HG03060 (cell line): ENCODE data around the gene OLFML1.

Experiments
- ATAC-seq: cut with Tn5 transposase; IDR thresholded peaks from one replicate; pipeline ENCODE4 v1.9.1; 2021; ENCODE audit warnings: low read depth, moderate number of reproducible peaks; ENCODE audit not compliant: unreplicated experiment

Gene OLFML1

DNA sequence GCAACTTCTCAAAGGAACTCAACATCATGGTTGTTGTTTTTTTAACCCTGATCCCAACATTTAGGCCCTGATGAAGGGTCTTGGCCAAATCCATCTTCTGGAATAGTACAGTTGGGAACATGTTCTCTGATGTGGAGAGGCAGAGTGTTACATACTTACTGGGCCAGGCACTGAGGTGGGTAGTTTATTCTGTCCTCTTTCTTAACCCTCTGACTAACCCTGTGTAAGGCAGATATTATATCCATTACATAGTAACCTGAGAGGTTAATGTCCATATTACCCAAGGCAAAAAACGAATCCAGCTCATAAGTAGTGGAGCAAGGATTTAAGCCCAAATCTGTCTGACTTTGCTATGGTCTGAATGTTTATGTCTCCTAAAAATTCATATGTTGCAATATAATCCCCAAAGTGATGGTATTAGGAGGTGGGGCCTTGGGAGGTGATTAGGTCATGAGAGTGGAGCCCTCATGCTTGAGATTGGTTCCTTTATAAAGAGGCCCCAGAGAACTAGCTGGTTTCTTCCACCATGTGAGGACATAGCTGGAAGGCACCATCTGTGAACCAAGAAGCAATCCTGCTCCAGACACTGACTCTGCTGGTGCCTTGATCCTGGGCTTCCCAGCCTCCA is 44.8 kb downstream of the OLFML1 start:
- ATAC-seq: no peak

DNA sequence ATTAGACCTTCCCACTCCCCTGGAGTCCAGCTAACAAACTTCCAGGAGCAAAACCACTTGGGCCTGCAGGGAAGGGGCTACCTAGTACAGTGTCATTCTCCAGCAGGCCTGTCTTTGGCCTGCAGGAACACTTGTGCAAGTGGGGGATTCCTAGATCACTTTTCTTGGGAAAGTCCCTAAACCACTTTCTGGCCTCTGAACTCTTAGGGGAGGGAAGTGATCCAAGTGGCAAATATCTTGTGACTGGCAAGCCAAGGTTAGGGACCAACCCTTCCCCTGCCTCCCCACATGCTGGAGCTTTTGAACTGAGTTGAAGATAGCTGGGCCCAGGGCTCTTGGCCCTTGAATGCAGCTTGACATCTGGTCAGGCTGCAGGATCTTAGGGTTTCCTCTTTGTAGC is 45.7 kb downstream of the OLFML1 start:
- no peak for ATAC-seq

DNA sequence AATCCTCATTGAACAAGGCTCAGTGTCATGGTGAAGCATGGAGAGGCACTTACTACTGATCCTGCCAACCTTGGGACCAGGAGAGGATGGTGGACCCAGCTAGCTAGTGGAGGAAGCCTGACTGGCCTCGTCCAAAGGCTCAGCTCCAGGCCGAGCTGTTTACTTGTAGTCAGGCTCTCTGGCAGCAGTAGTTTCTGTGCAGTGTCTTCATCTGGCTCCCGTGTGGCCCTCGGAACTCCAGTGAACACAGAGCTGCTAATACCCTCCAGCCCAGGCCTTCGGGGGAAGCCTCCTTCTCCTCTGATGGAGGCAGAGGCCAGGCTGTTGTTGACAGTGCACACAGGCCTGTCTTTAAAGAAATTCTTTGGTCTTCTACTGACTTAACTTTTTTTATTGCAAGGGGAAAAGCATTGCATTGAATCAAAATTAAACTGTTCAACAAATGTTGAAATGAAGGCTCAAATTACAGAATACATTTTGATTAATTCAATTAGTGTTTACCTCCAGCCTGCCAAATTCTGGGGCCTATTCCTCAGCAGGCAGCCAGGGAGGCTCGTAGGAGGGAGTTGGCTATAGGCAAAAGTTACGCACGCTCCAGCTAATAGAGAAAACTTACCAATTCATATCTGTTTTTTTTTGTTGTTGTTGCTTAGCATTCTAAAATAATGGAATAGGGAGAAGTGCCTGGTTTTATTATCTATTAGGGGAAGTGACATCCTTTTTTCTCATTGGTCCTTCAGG is 47.3 kb downstream of the OLFML1 start:
- ATAC-seq: no peak

DNA sequence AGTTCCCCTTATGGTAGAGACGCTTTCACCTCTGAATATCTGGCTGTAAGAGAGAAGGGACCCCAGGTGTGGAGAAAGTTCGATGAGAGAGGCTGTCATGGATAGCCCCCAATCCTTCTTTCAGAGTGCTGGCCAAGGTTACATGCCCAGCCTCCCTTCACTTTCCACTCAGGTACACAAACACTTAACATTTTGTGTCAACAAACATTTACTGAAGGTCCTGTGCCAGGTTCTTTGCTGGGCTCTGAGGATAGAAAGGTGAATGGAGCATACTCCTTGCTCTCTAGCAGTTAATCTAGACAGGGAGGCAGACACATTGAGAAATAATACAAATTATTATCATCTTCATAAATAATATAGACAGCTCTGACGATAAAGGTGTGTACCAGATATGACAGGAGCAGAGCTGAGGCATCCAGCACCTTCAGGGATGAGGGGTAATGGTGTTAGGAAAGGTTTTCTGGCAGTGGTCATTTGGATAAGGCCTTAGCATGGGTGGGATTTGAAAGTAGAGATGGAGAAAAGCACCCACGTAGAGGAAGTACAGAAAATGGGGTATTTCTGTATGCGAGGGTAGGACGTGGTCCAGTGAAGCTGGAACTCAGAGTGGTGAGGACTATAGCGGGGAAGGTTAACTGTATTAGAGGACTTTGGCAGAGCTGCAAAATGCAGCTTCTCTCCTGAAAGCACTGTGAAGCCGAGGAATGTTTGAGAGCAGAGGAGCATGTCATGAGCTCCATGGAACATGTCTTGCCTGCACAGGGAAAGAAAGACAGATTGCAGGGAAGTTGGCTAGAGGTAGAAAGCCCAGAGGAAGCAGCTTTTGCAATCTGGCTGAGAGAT is 48.1 kb downstream of the OLFML1 start:
- peak; percentile 18 for ATAC-seq

DNA sequence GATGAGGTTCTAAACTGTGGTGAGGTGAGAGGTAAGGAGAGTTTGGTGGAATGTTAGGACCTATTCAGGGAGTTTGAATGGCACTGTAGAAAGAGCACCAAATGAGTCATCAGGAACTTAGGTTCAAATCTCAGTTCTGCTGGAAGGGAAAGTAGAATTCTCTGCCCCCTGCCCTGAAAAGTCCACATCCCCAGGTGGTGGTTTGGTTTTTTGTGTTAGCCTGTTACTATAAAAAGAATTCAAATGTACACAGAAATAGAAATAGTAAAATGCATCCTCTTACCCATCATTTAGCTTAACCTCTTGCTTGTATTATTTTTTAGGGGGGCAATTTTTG is 48.7 kb downstream of the OLFML1 start:
- ATAC-seq: peak; percentile 42

DNA sequence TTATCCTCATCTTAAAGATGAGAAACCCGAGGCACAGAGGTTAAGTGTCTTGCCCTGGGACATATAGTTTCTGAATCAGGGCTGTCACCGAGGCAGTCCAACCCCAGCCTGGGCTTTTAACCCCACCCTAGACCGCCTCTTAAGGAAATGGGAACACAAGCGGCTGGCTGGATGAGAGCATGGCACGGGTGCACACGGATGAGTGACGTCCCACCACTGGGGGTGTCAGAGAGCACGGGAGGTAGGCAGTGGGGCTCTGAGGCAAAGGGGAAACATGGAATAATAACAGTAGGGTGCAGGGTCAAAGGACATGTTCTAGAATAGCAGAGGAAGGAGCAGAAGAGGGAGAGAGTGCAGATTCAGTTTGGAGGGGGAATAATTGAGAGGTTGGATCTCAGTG is 50.8 kb downstream of the OLFML1 start:
- no peak for ATAC-seq

DNA sequence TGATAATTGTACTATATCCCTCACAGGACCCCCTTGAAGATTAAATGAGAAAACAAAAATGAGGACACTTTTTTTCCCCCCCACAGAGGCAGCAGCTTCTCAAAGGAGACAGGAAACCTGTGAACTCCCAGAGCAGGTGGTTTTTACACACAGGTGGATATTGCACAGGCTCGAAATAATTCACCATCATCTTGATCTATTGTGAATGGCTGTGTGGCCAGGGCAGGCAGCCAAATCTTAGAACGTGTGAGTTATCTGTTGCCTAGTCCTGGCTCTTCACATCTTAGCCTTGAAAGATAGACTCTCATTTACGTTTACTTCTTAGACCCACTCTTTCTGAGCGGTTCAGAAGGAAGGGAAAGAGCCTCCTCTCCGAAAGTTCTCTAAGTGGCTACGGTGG is 52.0 kb downstream of the OLFML1 start:
- ATAC-seq: no peak

DNA sequence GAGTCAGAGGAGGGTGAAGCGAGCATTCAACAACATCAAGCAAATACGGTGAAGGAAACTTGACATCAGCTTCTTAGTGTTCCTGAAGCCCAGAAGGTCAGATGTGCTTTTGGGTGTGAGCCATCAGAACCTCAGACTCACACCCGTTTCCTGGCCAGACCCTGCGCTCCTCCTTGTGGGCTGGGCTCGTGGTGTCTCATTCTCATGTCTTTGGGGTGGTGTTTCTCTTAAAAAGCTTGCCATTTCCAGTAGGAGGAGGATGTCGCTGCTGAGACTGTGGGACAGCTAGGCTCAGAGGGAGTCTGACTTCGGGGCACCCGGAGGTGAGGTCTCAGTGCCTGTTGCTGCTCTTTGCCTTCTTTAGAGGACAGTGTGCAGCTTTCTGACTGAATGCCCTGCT is 52.7 kb downstream of the OLFML1 start:
- no peak for ATAC-seq

DNA sequence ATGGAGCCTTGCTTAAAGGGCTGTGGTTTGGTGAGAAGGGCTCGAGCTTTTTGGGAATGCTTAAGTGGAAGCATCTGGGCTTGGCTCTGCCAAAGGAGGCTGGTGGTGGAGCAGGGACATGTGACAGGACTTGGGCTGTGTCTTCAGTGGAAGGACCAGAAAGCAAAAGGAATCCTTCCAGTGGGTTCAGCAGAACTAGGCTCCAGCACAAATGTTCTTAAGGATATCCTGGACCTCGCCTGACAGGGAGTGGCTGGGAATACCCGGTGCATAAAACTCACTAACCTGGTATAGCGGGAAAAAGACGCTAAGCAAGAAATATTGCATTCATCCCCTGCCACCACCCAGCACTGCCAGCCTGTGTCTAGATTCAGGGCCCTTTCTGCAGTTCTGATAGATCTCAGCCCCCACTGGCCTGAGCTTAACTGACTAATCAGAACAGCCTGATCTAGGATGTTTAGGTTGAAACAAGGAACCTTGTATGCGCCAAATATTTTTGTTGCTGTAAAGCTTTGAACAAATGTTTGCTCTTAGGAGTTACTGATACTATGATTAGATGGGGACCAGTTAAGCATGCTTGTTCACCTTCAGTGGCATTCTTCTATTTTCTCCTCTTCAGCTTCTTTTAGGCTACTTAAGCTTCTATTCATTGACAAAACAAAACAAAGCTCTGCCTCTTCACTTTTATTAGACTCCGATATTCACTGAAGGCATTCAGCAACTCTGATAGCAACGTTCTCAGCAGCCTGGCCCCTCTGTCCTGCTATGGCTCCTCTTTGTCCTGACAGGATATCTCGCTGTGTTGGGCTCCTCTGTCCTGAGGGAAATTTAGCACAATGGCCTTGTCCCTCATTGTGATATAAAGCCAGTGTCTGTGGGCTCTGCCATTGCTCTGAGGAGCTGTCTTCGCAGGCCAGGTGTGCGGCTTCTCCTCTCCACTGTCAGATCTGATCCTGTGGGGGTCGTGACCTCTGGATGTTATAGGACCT is 53.5 kb downstream of the OLFML1 start:
- ATAC-seq: no peak

DNA sequence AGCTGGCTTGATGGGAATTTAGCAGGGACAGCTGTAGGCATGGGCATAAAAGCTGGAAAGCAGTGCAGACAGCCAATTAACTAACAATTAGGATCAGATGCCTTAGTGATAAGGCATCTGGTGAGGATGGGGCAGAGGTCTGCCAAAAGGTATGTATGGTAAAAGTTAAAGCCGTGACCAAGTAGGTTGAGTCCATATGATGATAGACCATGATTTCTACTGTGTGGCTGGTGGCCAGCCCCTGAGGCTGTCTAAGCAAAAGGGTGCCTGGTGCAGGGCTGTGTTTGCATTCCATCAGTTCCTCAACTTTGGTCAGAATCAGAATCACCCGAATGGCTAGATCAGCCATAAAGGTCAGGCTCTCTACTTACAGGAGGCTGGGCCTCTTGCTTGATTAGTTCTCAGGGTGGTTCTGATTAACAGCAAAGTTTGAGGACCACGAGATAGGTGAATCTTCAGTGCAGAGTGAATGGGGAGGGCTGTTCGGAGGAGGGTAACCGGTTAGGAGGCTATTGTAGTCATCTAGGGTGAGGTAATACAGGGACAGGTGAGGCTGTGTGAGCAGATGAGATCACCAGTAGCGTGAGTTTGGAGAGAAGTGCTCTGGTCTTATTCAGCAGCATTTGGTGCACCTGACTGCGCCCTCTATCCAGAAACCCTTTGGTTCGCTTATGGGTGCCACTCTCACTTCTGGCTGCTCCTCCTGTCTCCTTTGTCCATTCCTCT is 55.7 kb downstream of the OLFML1 start:
- ATAC-seq: no peak

DNA sequence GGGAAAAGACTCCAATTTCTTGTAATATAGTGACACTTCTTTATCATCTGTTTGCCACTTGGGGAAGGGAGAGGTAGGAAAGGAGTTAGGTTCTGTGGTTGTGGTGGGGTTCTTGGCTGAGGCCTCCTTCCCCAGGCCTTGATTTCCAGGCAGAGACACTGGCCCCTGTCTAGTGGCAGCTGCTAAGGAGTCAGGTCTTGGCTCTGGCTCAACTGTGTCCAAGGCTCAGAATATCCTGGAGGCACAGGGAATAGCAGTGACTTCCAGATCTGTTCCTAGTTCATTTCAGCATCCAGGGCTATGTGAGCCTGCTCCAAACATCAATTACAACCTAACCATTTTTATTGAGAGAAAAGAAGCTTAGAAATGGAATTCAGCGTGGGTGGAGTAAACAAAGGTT is 58.0 kb downstream of the OLFML1 start:
- no peak for ATAC-seq

DNA sequence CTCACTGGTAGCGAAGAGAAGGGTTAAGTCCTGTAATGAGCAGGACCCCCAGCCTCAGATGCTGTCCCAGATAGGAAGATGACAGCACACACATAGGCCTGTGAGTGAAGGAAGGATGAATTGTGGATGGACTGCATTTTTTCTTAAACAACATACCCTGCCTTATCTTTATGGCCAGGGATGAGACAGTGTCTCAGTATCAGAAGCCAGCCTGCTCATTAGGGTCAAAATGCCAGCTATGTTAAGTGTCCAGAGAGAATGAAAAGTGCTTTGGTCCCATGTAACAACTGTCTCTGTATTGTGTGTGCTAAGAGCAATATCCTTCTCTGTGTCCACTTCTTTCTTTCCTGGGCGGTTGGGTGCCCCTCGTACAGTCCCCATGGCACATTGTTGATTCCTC is 58.7 kb downstream of the OLFML1 start:
- ATAC-seq: no peak

DNA sequence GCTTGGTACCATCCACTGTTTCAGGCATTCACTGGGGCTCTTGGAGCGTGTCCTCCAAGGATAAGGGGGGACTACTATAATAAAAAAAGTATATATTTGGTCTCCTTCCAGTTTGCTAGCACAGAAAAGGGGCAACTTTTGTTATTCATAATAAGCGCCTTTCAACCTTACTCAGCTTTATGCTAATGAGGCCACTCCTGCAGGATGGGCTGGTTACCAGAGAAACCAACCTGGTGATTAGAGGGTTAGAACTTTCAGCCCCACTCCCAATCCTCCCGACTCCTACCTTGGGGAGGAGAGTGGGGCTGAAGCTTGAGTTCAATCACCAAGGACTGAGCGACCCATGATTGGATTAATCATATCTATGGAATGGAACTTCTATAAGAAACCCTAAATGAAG is 60.3 kb downstream of the OLFML1 start:
- ATAC-seq: no peak

DNA sequence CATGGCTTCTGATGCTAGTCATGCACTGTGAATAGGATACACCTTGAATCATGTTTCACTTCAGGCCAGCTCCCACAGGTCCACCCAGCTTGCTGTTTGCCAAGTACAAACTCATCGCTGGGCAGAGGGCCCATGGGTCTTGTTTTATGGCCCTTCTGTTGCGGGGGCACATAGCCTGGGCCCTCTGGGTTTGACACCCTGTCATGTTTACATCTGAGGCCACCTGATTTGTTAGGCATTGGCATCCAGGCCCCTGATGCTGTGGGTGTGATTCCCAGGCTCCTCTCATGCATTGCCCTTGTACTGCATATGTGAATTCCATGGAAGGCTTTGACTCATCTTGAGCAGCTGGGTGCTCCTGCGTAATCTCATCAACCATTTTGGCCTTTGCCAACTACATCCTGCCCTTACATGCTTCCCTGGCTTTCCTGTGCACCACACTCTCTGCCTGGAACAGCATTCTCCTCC is 61.1 kb downstream of the OLFML1 start:
- ATAC-seq: no peak

DNA sequence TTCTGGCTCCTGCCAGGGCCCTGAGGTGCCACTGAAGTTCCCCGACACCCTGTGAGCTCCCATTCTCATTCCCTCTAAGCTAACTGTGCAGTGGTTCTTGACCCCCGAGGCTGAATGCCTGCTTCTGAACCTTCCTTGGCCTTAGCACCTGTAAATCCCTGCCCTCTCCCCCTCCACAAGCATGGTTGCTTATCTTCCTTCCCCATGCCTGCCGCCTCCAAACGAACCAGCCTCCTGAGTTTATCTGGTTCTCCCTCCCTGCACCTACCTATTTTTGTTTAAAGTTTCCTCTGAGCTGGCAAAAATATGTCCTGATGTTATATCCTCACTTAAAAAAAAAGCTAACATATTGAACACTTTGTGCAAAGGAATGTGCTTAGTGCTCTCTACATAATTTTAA is 62.4 kb downstream of the OLFML1 start:
- ATAC-seq: no peak

DNA sequence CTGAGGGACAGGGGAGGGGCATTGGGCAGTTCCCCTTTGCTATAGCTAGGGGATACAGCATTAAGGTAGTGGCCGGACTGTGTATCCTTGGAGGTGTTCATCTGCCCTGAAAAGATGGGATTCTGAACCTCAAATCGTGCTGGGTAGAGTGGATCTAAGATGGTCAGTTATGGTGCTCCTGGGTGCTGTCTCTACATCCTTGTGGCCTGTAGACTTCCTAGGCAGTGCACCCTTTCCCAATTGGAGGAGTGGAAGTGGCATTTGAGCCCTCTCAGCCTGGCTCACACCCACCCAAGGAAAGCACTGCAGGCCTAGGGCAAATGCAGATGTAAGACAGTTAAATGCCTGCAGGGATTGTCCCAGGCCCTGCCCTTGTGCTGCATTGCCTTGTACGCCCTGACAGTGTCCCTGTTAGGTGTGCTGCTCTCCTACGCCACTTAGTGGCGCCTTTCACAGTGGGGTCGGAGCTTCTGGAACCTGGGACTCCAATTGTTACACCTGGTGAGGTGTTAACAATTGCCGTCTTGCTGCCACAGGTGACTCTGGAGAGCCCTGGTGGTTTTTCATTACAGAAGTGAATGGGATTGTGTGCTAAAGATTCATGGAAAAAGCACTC is 63.5 kb downstream of the OLFML1 start:
- peak; percentile 81 for ATAC-seq

DNA sequence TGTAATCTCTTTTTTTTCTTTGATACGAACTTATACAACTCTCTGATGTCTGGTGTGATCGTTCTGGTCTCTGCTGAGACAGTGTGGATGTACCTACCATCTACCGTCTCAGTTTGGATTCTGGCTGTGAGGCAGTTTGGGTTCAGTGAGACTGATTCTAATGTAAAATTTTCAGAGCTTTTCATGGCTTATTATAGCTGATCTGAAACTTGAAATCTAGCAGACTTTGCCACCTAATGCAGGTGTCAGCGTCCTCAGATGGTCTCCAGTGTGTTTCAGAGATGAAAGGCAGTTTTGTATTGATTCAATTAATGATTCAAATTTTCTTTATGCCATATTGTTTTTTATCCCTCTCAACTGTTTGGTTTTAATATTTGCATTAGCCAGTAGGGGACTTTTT is 64.4 kb downstream of the OLFML1 start:
- ATAC-seq: no peak

DNA sequence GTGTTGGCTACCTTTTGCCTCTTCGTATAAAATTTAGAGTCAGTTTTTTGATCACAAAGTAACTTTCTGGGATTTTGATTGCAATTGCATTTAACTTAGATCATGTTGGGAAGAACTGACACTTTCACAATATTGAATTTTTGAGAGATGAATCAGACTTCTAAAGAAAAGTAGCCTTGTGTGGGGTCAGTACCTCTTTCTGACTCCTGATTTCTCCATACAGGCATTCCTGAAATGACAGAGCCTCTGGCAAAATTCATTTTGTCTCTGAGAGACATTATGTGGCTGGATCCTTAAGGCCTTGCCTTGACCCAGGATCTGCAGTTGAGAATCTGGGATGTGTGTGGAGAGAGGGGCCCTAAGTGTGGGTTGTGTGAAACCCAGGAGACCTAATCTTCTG is 66.3 kb downstream of the OLFML1 start:
- ATAC-seq: no peak

DNA sequence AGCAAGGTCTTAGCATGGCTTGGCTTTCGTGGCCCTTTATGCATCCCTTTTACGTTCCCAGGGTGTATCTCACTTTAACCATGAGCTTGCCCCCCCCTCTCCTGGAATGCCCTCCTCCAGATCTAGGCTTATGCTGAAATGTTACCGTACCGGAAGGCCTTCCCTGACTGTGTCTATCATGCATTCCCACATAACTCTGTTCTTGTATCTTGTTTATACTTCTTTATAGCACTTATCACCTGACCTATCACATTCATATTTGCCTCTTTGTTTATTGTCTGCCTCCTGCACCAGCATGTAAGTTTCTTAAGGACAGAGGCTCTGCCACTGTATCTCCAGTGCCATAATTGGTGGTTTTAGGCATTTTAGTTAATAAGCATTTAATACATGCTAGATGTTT is 67.4 kb downstream of the OLFML1 start:
- no peak for ATAC-seq
